Bronchus fibroblast of lung (primary cell): Measurements from ENCODE around the gene WDR11. TPM values are rescaled to one million over a fixed set of nuclear protein-coding genes. Genes with fewer than 3 reads are reported as not detected.

Source experiments
- total RNA-seq: library from RNA; depleted of rRNA; stranded (reverse); fragments of >200 nt; gene quantifications from 2 replicates; pipeline ENCODE4 v1.2.3, GENCODE V29; 2015

Gene WDR11, protein sequence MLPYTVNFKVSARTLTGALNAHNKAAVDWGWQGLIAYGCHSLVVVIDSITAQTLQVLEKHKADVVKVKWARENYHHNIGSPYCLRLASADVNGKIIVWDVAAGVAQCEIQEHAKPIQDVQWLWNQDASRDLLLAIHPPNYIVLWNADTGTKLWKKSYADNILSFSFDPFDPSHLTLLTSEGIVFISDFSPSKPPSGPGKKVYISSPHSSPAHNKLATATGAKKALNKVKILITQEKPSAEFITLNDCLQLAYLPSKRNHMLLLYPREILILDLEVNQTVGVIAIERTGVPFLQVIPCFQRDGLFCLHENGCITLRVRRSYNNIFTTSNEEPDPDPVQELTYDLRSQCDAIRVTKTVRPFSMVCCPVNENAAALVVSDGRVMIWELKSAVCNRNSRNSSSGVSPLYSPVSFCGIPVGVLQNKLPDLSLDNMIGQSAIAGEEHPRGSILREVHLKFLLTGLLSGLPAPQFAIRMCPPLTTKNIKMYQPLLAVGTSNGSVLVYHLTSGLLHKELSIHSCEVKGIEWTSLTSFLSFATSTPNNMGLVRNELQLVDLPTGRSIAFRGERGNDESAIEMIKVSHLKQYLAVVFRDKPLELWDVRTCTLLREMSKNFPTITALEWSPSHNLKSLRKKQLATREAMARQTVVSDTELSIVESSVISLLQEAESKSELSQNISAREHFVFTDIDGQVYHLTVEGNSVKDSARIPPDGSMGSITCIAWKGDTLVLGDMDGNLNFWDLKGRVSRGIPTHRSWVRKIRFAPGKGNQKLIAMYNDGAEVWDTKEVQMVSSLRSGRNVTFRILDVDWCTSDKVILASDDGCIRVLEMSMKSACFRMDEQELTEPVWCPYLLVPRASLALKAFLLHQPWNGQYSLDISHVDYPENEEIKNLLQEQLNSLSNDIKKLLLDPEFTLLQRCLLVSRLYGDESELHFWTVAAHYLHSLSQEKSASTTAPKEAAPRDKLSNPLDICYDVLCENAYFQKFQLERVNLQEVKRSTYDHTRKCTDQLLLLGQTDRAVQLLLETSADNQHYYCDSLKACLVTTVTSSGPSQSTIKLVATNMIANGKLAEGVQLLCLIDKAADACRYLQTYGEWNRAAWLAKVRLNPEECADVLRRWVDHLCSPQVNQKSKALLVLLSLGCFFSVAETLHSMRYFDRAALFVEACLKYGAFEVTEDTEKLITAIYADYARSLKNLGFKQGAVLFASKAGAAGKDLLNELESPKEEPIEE
- 29.3 and 34.3 TPM in 2 replicates for total RNA-seq

DNA sequence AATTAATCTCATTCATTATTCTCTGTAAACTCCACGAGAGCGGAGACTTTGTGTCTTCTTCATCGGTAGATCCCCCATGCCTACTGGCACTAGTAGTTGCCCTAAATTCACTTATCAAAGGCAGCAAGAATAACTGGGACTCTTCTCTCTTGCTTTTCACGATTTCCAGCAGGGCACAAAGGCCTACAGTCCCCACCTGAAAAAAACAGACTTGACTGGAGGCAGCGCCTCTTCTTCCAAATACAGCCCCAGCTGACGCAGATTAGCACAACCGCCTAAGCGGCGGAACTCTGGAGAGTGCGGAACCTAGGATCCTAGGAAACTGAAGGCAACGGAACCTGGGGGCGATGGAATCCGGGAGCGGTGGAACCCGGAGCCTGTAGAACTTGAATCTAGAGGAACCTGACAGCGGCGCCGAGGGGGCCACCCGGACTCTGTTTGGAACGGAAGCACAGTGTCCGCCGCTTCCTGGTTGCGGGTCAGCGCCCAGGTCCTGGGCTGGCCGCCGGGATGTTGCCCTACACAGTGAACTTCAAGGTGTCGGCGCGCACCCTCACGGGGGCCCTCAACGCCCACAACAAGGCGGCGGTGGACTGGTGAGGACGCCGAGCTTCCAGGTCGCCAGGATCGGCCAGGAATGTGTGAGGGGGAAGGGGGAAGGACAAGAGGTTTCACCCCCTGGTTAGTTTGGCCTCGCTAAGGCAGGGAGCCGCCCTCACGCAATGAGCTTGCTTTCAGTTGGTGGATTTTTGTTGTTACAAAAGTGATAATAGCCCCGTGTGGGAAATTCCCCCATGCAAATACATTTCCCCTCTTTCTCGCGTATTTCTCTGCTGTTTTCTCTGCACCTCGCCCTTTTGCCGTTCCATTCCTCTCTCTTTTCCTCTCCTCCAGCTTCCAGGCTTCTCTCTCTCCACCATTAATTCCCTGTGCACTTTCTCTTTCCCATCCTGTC is at the start of gene WDR11:
Gene WDR11 (plus strand): TSS at position 452 of the 955 bp plus-strand sequence. CDS start 59 bp downstream, at position 511.

